GM23338 (cell line): ENCODE data around the gene RSPH3. TPM values are rescaled to one million over a fixed set of nuclear protein-coding genes. Genes with fewer than 3 reads are reported as not detected.

Experiments used
- ATAC-seq: fragments of 200-7000 bp; cut with Tn5 transposase; 3 replicates; pipeline ENCODE4 v1.9.1; 2020
- DNase-seq: peaks from one replicate; pipeline ENCODE4 v3.0.0-alpha.2; 2015; ENCODE audit warnings: low spot score
- H2AFZ ChIP-seq: fragments of 200-600 bp; sonication (generic); 2 replicates; pipeline ENCODE4 v1.8.0; 2016; ENCODE audit warnings: antibody characterized with exemption, mild to moderate bottlenecking, moderate library complexity
- H3F3A ChIP-seq: fragments of 200-600 bp; sonication (generic); replicated peaks from 2 replicates; pipeline ENCODE4 v1.8.0; 2017; ENCODE audit warnings: antibody characterized with exemption, mixed run types, low read depth
- H3K27ac ChIP-seq: fragments of 200-600 bp; sonication (generic); 2 replicates; pipeline ENCODE4 v1.6.1; 2016; ENCODE audit warnings: low read depth
- H3K27me3 ChIP-seq: fragments of 200-600 bp; sonication (generic); 2 replicates; pipeline ENCODE4 v1.8.0; 2016; ENCODE audit warnings: mild to moderate bottlenecking, mixed run types, moderate library complexity; ENCODE audit not compliant: insufficient read depth
- H3K36me3 ChIP-seq: fragments of 200-600 bp; sonication (generic); 2 replicates; pipeline ENCODE4 v1.8.0; 2016; ENCODE audit warnings: mild to moderate bottlenecking; ENCODE audit not compliant: insufficient read depth
- H3K4me1 ChIP-seq: fragments of 200-600 bp; sonication (generic); 2 replicates; pipeline ENCODE4 v1.8.0; 2016; ENCODE audit warnings: mild to moderate bottlenecking, moderate library complexity; ENCODE audit not compliant: insufficient read depth
- H3K4me2 ChIP-seq: fragments of 200-600 bp; sonication (generic); 2 replicates; pipeline ENCODE4 v1.7.1; 2017; ENCODE audit warnings: mixed run types
- H3K4me3 ChIP-seq: fragments of 200-600 bp; sonication (generic); 2 replicates; pipeline ENCODE4 v1.6.1; 2016; ENCODE audit warnings: mixed run types
- H3K79me2 ChIP-seq: fragments of 200-600 bp; sonication (generic); replicated peaks from 2 replicates; pipeline ENCODE4 v1.8.0; 2017; ENCODE audit warnings: mild to moderate bottlenecking; ENCODE audit not compliant: insufficient read depth
- H3K9me2 ChIP-seq: fragments of 200-600 bp; sonication (generic); 2 replicates; pipeline ENCODE4 v1.8.0; 2017; ENCODE audit not compliant: insufficient read depth
- H4K20me1 ChIP-seq: fragments of 200-600 bp; sonication (generic); replicated peaks from 2 replicates; pipeline ENCODE4 v1.8.0; 2017; ENCODE audit warnings: mild to moderate bottlenecking; ENCODE audit not compliant: insufficient read depth
- H3K27ac Mint-ChIP-seq: 2 replicates; pipeline ENCODE4 v1.8.0; 2020; ENCODE audit warnings: inconsistent platforms, mild to moderate bottlenecking, moderate library complexity, mixed read lengths
- H3K27me3 Mint-ChIP-seq: 3 replicates; pipeline ENCODE4 v1.8.0; 2022; ENCODE audit warnings: low read depth, mild to moderate bottlenecking, moderate library complexity, mixed read lengths, inconsistent platforms; ENCODE audit not compliant: insufficient read depth, poor library complexity
- H3K36me3 Mint-ChIP-seq: 3 replicates; pipeline ENCODE4 v1.8.0; 2021; ENCODE audit warnings: low read depth, mild to moderate bottlenecking, inconsistent platforms, moderate library complexity, mixed read lengths
- H3K4me1 Mint-ChIP-seq: 3 replicates; pipeline ENCODE4 v1.8.0; 2020; ENCODE audit warnings: mild to moderate bottlenecking, inconsistent platforms, mixed read lengths
- H3K4me3 Mint-ChIP-seq: 3 replicates; pipeline ENCODE4 v1.8.0; 2021; ENCODE audit warnings: moderate library complexity, mild to moderate bottlenecking, inconsistent platforms, mixed read lengths
- H3K9me3 Mint-ChIP-seq: 3 replicates; pipeline ENCODE4 v1.8.0; 2020; ENCODE audit warnings: moderate library complexity, mild to moderate bottlenecking, inconsistent platforms, mixed read lengths
- CTCF ChIP-seq, 2 experiments: fragments of 200-600 bp in 1 of 2; sonication (generic) in 1 of 2; conservative IDR thresholded peaks; 2 replicates each; pipeline versions ENCODE4 v1.5.1 to v1.6.1; 2016 to 2017; ENCODE audit warnings: antibody characterized with exemption in 2 of 2, low read depth in 2 of 2, mild to moderate bottlenecking in 2 of 2, moderate library complexity in 1 of 2
- EZH2phosphoT487 ChIP-seq: fragments of 200-600 bp; sonication (generic); IDR thresholded peaks from one replicate; pipeline ENCODE4 v1.8.1; 2018; ENCODE audit warnings: antibody characterized with exemption; ENCODE audit not compliant: unreplicated experiment
- POLR2AphosphoS5 ChIP-seq: IDR thresholded peaks from 2 replicates; pipeline ENCODE4 v1.6.1; 2016; ENCODE audit warnings: antibody characterized with exemption, low read depth
- REST ChIP-seq: IDR thresholded peaks from one replicate; pipeline ENCODE4 v1.6.1; 2018; ENCODE audit warnings: antibody characterized with exemption; ENCODE audit not compliant: unreplicated experiment
- ZNF114 ChIP-seq: fragments of 250-450 bp; sonication (Bioruptor Pico); IDR thresholded peaks from 2 replicates; pipeline ENCODE4 v1.5.0; 2020; ENCODE audit warnings: mild to moderate bottlenecking, moderate library complexity
- polyA plus RNA-seq: library from polyadenylated mRNA; unstranded; fragments of >200 nt; fragmentation: Nextera tagmentation; extraction: Ambion mirVana; gene quantifications from 2 replicates; pipeline ENCODE4 v1.2.1, GENCODE V29; 2016
- total RNA-seq: library from RNA; depleted of rRNA; stranded (reverse); fragments of >200 nt; shearing (Covaris generic); gene quantifications from 2 replicates; pipeline ENCODE4 v1.2.3, GENCODE V29; 2014

Gene RSPH3
- total and polyA plus RNA-seq, 2 experiments from 2014 or later, result 1.7 to 3.9 TPM

GRCh38 chr6:159042826-159043181 lies 42.8 kb upstream of the RSPH3 start:
- peaks cover 21% of the 10 kb centered on the region; the same call in 2 of the 3 replicates for H3K4me1 Mint-ChIP-seq
- Histone ChIP-seq H2AFZ (no peak overlapping the region), H3K4me3 (no peak overlapping the region), H3K4me1 (no peaks in the 10 kb centered on the region; the same call in 1 of the 2 replicates), H3K9me2 (no peaks in the 10 kb centered on the region), H3K27ac (no peak overlapping the region), H3K27me3 (no peaks in the 10 kb centered on the region), H4K20me1 (no peaks in the 10 kb centered on the region), H3K4me2 (no peak overlapping the region), H3K36me3 (no peaks in the 10 kb centered on the region), H3K79me2 (no peaks in the 10 kb centered on the region), H3F3A (no peaks in the 10 kb centered on the region)
- no peak overlapping the region for H3K27ac Mint-ChIP-seq
- no peaks in the 10 kb centered on the region for H3K36me3 Mint-ChIP-seq
- H3K27me3 Mint-ChIP-seq, result no peaks in the 10 kb centered on the region
- no peaks in the 10 kb centered on the region for H3K9me3 Mint-ChIP-seq
- TF ChIP-seq REST, result no peak
- TF ChIP-seq POLR2AphosphoS5, result no peak
- TF ChIP-seq CTCF (conservative IDR thresholded peaks at IDR 0.05; ENCODE audit: low read depth in 2 of 2), result no peak
- no peak for TF ChIP-seq ZNF114 (CRISPR knock-in tag)
- TF ChIP-seq EZH2phosphoT487, result no peak
- ATAC-seq (no peak), DNase-seq (no peak)
- H3K4me3 Mint-ChIP-seq, result no peak overlapping the region

GRCh38 chr6:159042003-159042825 lies 42.2 kb upstream of the RSPH3 start:
- Mint-ChIP-seq H3K4me1 (peaks cover 25% of the 10 kb centered on the region; the same call in 2 of the 3 replicates), H3K4me3 (peak overlapping the region; percentile 54), H3K36me3 (no peaks in the 10 kb centered on the region), H3K27me3 (no peaks in the 10 kb centered on the region), H3K9me3 (no peaks in the 10 kb centered on the region), H3K27ac (peak overlapping the region; percentile 96)
- no peaks in the 10 kb centered on the region for H3F3A ChIP-seq
- 0 out of 2 replicates have a peak overlapping the region, but pooled peaks have one; percentile 30 for H2AFZ ChIP-seq
- ATAC-seq (peak; percentile 95), DNase-seq (peak; percentile 97)
- H3K79me2 ChIP-seq, result no peaks in the 10 kb centered on the region
- H3K36me3 ChIP-seq, result no peaks in the 10 kb centered on the region
- H3K9me2 ChIP-seq, result no peaks in the 10 kb centered on the region
- no peaks in the 10 kb centered on the region; the same call in 1 of the 2 replicates for H3K4me1 ChIP-seq
- H3K4me3 ChIP-seq, result peak overlapping the region; percentile 36; the same call in 1 of the 2 replicates
- H3K27ac ChIP-seq, result peak overlapping the region; percentile 3; the same call in 1 of the 2 replicates
- H3K4me2 ChIP-seq, result peak overlapping the region; percentile 55
- TF ChIP-seq REST (no peak), CTCF (conservative IDR thresholded peaks at IDR 0.05; ENCODE audit: low read depth in 2 of 2) (peak; percentile 96 to 100)
- H4K20me1 ChIP-seq, result no peaks in the 10 kb centered on the region
- H3K27me3 ChIP-seq, result no peaks in the 10 kb centered on the region
